Natural killer cell (primary cell): ENCODE measurements around the gene CRADD. TPM values are rescaled to one million over a fixed set of nuclear protein-coding genes. Genes with fewer than 3 reads are reported as not detected.

Source experiments
- ATAC-seq, 3 donors: fragments of 150-1000 bp in 2 of 3; fragments of 200-7000 bp in 1 of 3; cut with Tn5 transposase; 1 replicate in 1 of 3; 2 replicates in 2 of 3; pipeline ENCODE4 v1.10.0; 2021; ENCODE audit warnings: mild to moderate bottlenecking in 2 of 3, moderate library complexity in 2 of 3
- DNase-seq, 2 donors: peaks; one replicate each; pipeline versions ENCODE4 v3.0.0 to v3.0.0-alpha.2; 2013 to 2021; ENCODE audit warnings: mixed read lengths in 1 of 2
- H3K27ac ChIP-seq: one replicate; pipeline ENCODE4 v1.5.1; 2013; ENCODE audit warnings: mild to moderate bottlenecking, low read length
- H3K27me3 ChIP-seq: one replicate; pipeline ENCODE4 v1.6.1; 2013; ENCODE audit warnings: low read length; ENCODE audit not compliant: control insufficient read depth, insufficient read depth
- H3K36me3 ChIP-seq: one replicate; pipeline ENCODE4 v1.6.1; 2013; ENCODE audit warnings: low read length; ENCODE audit not compliant: control insufficient read depth, insufficient read depth
- H3K4me1 ChIP-seq: one replicate; pipeline ENCODE4 v1.6.1; 2013; ENCODE audit warnings: low read length; ENCODE audit not compliant: control insufficient read depth, insufficient read depth
- H3K4me3 ChIP-seq: one replicate; pipeline ENCODE4 v1.5.1; 2013; ENCODE audit warnings: low read length
- H3K9me3 ChIP-seq: one replicate; pipeline ENCODE4 v1.6.1; 2013; ENCODE audit warnings: low read length; ENCODE audit not compliant: control insufficient read depth, insufficient read depth
- H3K27ac Mint-ChIP-seq, 2 donors: one replicate each; pipeline ENCODE4 v1.8.0; 2022; ENCODE audit warnings: mild to moderate bottlenecking in 2 of 2, mixed read lengths in 2 of 2, moderate library complexity in 1 of 2
- H3K27me3 Mint-ChIP-seq, 2 donors: one replicate each; pipeline ENCODE4 v1.8.0; 2022; ENCODE audit warnings: low read depth in 2 of 2, mixed read lengths in 2 of 2
- H3K36me3 Mint-ChIP-seq: one replicate; pipeline ENCODE4 v1.8.0; 2022; ENCODE audit warnings: mixed read lengths
- H3K4me1 Mint-ChIP-seq, 2 donors: one replicate each; pipeline ENCODE4 v1.8.0; 2022; ENCODE audit warnings: mixed read lengths in 2 of 2
- H3K4me3 Mint-ChIP-seq: one replicate; pipeline ENCODE4 v1.8.0; 2022; ENCODE audit warnings: mild to moderate bottlenecking, moderate library complexity, mixed read lengths
- H3K9me3 Mint-ChIP-seq, 2 donors: one replicate each; pipeline ENCODE4 v1.8.0; 2022; ENCODE audit warnings: mixed read lengths in 2 of 2
- CTCF ChIP-seq: fragments of 200-600 bp; IDR thresholded peaks from one replicate; pipeline ENCODE4 v1.8.0; 2022; ENCODE audit warnings: antibody characterized with exemption
- WGBS: methylation state at CpG from one replicate; pipeline ENCODE4 v1.1.7; 2013; ENCODE audit warnings: missing lambda C conversion rate; ENCODE audit not compliant: insufficient coverage; 5-methylcytosine and 5-hydroxymethylcytosine counted together
- intact Hi-C: fragments of 100-400 bp; cut with micrococcal nuclease; formaldehyde crosslinking; loops from one replicate; pipeline ENCODE4 v1.14.2; 2022
- total RNA-seq, 4 donors: library from RNA; stranded (reverse); fragments of 120-200 nt in 1 of 4; gene quantifications; one replicate each; pipeline versions ENCODE4 v1.2.3 to v1.2.4, GENCODE V29; 2013 to 2022

CRADD gene
- total RNA-seq, 3 donors from 2014 or later (not counting 1 experiment from before 2014, with no cell fraction given), result 19.1 to 27.5 (median 26.4) TPM

GRCh38 chr12:93663006-93663728 lies 14.0 kb upstream of the CRADD start:
- no peaks in the 10 kb centered on the region for H3K36me3 ChIP-seq
- no peaks in the 10 kb centered on the region for H3K9me3 Mint-ChIP-seq

GRCh38 chr12:93663729-93664084 lies 13.5 kb upstream of the CRADD start:
- Histone ChIP-seq H3K9me3 (no peaks in the 10 kb centered on the region), H3K4me3 (no peak overlapping the region), H3K27ac (no peak overlapping the region), H3K36me3 (no peaks in the 10 kb centered on the region), H3K27me3 (no peaks in the 10 kb centered on the region), H3K4me1 (no peaks in the 10 kb centered on the region)
- H3K4me1 Mint-ChIP-seq, result peaks cover 6 to 12% of the 10 kb centered on the region in 2 donors
- no peak overlapping the region for H3K27ac Mint-ChIP-seq
- DNase-seq (no peak), ATAC-seq (no peak)
- H3K4me3 Mint-ChIP-seq, result no peak overlapping the region
- no peaks in the 10 kb centered on the region for H3K9me3 Mint-ChIP-seq
- no peak for TF ChIP-seq CTCF
- 97% methylated on average over 4 of the region's 4 CpGs for WGBS
- intact Hi-C loops, result no loop called here
- H3K36me3 Mint-ChIP-seq, result no peaks in the 10 kb centered on the region
- H3K27me3 Mint-ChIP-seq, result no peaks in the 10 kb centered on the region

More at GRCh38 chr12:93663006-93663728, 14.0 kb upstream of the CRADD start:
- H3K27ac ChIP-seq, result no peak overlapping the region
- ATAC-seq (no peak), DNase-seq (no peak)
- no peak for TF ChIP-seq CTCF
- intact Hi-C loops, result no loop called here
- H3K27me3 Mint-ChIP-seq, result no peaks in the 10 kb centered on the region
- H3K27ac Mint-ChIP-seq, result no peak overlapping the region
- H3K27me3 ChIP-seq, result no peaks in the 10 kb centered on the region
- no peaks in the 10 kb centered on the region for H3K9me3 ChIP-seq
- no peaks in the 10 kb centered on the region for H3K4me1 ChIP-seq
- no peak overlapping the region for H3K4me3 ChIP-seq
- H3K4me3 Mint-ChIP-seq, result no peak overlapping the region
- peaks cover 6 to 12% of the 10 kb centered on the region in 2 donors for H3K4me1 Mint-ChIP-seq
- H3K36me3 Mint-ChIP-seq, result no peaks in the 10 kb centered on the region
- whole genome bisulfite sequencing, result 87% methylated on average over 2 of the region's 2 CpGs

DNA sequence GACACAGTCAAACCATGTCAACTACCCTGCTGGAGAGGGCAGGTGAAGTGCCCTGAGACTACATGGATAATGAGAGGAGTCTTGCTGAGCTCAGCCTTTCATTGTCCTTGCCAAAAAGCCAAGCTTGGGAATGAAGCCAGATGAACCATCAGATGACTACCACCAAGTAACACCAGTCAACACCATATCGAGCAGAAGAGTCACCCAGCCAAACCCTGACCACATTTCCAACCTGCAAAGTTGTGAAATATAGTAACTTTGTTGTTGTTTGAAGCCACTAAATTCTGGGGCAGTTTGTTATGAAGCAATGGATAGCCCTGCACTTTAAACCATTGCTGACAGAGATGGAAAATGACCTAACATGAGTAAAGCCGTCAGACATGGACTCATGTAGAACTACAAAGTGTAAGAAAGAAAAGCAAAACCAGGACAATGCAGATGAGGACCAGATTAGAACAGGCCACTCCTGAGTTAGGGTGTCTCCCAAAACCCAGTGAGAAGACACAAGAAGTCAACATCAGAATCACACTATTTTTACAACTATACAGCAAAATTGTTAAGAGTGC lies 12.5 kb upstream of the CRADD start:
- TF ChIP-seq CTCF, result no peak
- WGBS, result 81% methylated on average over 1 of the region's 2 CpGs
- H3K27ac Mint-ChIP-seq, result peak overlapping the region in 1 of 2 donors; percentile 27
- Histone ChIP-seq H3K27ac (no peak overlapping the region), H3K4me3 (no peak overlapping the region), H3K36me3 (no peaks in the 10 kb centered on the region), H3K4me1 (no peaks in the 10 kb centered on the region), H3K9me3 (no peaks in the 10 kb centered on the region), H3K27me3 (no peaks in the 10 kb centered on the region)
- H3K36me3 Mint-ChIP-seq, result no peaks in the 10 kb centered on the region
- no peak overlapping the region for H3K4me3 Mint-ChIP-seq
- intact Hi-C loops, result no loop called here
- H3K9me3 Mint-ChIP-seq, result no peaks in the 10 kb centered on the region
- DNase-seq, result no peak
- no peaks in the 10 kb centered on the region for H3K27me3 Mint-ChIP-seq
- ATAC-seq, result peak; percentile 52 to 70 (median 53)
- H3K4me1 Mint-ChIP-seq, result peaks cover 6 to 12% of the 10 kb centered on the region in 2 donors
